MM.1S (cell line): ENCODE data around the gene TCOF1.

ENCODE experiments used
- DNase-seq: peaks from one replicate; pipeline ENCODE4 v3.0.0-alpha.2; 2015
- H2AFZ ChIP-seq: fragments of 300-600 bp; sonication (generic); 2 replicates; pipeline ENCODE4 v1.6.0; 2016; ENCODE audit warnings: antibody characterized with exemption, low read length
- H3F3A ChIP-seq: fragments of 300-600 bp; sonication (generic); 2 replicates; pipeline ENCODE4 v1.6.1; 2016; ENCODE audit warnings: mild to moderate bottlenecking, antibody characterized with exemption, low read length, moderate library complexity, mixed read lengths; ENCODE audit not compliant: insufficient read depth
- H3K27ac ChIP-seq: fragments of 300-600 bp; sonication (generic); 2 replicates; pipeline ENCODE4 v1.5.1; 2016; ENCODE audit warnings: mild to moderate bottlenecking, low read length
- H3K27me3 ChIP-seq: fragments of 300-600 bp; sonication (generic); replicated peaks from 2 replicates; pipeline ENCODE4 v1.6.0; 2016; ENCODE audit warnings: low read length; ENCODE audit not compliant: insufficient read depth
- H3K36me3 ChIP-seq: fragments of 300-600 bp; sonication (generic); replicated peaks from 2 replicates; pipeline ENCODE4 v1.6.1; 2016; ENCODE audit warnings: mild to moderate bottlenecking, low read length, mixed read lengths; ENCODE audit not compliant: insufficient read depth
- H3K4me1 ChIP-seq: fragments of 300-600 bp; sonication (generic); 2 replicates; pipeline ENCODE4 v1.6.1; 2016; ENCODE audit warnings: low read length, mixed read lengths
- H3K4me2 ChIP-seq: fragments of 300-600 bp; sonication (generic); 2 replicates; pipeline ENCODE4 v1.6.0; 2016; ENCODE audit warnings: low read depth, low read length
- H3K4me3 ChIP-seq: fragments of 300-600 bp; sonication (generic); 2 replicates; pipeline ENCODE4 v1.5.1; 2016; ENCODE audit warnings: low read length, mixed read lengths
- H3K79me2 ChIP-seq: fragments of 300-600 bp; sonication (generic); 2 replicates; pipeline ENCODE4 v1.6.1; 2016; ENCODE audit warnings: mixed run types, low read length, mixed read lengths
- H3K9ac ChIP-seq: fragments of 300-600 bp; sonication (generic); 2 replicates; pipeline ENCODE4 v1.6.1; 2016; ENCODE audit warnings: low read length, mixed read lengths
- H3K9me2 ChIP-seq: fragments of 300-600 bp; sonication (generic); replicated peaks from 2 replicates; pipeline ENCODE4 v1.6.1; 2016; ENCODE audit warnings: mild to moderate bottlenecking, low read length, mixed read lengths; ENCODE audit not compliant: insufficient read depth
- H3K9me3 ChIP-seq: fragments of 300-600 bp; sonication (generic); replicated peaks from 2 replicates; pipeline ENCODE4 v1.6.1; 2016; ENCODE audit warnings: mild to moderate bottlenecking, low read length, mixed read lengths; ENCODE audit not compliant: insufficient read depth
- H4K20me1 ChIP-seq: fragments of 300-600 bp; sonication (generic); 2 replicates; pipeline ENCODE4 v1.6.1; 2016; ENCODE audit warnings: mild to moderate bottlenecking, low read length, moderate library complexity, mixed read lengths; ENCODE audit not compliant: insufficient read depth
- CTCF ChIP-seq: fragments of 300-600 bp; sonication (generic); IDR thresholded peaks from 2 replicates; pipeline ENCODE4 v1.5.1; 2016; ENCODE audit warnings: antibody characterized with exemption, low read length, mixed read lengths
- EZH2 ChIP-seq: fragments of 300-600 bp; sonication (generic); optimal IDR thresholded peaks from 2 replicates; pipeline ENCODE3; 2017; ENCODE audit warnings: low read depth, mild to moderate bottlenecking, antibody characterized with exemption, low read length, mixed read lengths
- EZH2phosphoT487 ChIP-seq: fragments of 300-600 bp; sonication (generic); IDR thresholded peaks from 2 replicates; pipeline ENCODE4 v1.6.1; 2018; ENCODE audit warnings: antibody characterized with exemption, low read length

Gene TCOF1

GRCh38 chr5:150376799-150377771 is 19.6 kb downstream of the TCOF1 start:
- no peaks in the 10 kb centered on the region for H3K79me2 ChIP-seq
- H2AFZ ChIP-seq, result no peak overlapping the region
- H3K9me3 ChIP-seq, result no peaks in the 10 kb centered on the region
- H3K4me3 ChIP-seq, result no peak overlapping the region
- H3K4me2 ChIP-seq, result no peak overlapping the region
- H3K36me3 ChIP-seq, result peaks cover 13% of the 10 kb centered on the region
- H4K20me1 ChIP-seq, result no peaks in the 10 kb centered on the region
- no peak for DNase-seq
- H3K27me3 ChIP-seq, result no peaks in the 10 kb centered on the region
- H3F3A ChIP-seq, result no peaks in the 10 kb centered on the region
- H3K9ac ChIP-seq, result no peak overlapping the region
- H3K27ac ChIP-seq, result no peak overlapping the region
- H3K4me1 ChIP-seq, result no peaks in the 10 kb centered on the region
- no peak for TF ChIP-seq EZH2phosphoT487
- no peak for TF ChIP-seq CTCF
- TF ChIP-seq EZH2, result no peak
- no peaks in the 10 kb centered on the region for H3K9me2 ChIP-seq

DNA sequence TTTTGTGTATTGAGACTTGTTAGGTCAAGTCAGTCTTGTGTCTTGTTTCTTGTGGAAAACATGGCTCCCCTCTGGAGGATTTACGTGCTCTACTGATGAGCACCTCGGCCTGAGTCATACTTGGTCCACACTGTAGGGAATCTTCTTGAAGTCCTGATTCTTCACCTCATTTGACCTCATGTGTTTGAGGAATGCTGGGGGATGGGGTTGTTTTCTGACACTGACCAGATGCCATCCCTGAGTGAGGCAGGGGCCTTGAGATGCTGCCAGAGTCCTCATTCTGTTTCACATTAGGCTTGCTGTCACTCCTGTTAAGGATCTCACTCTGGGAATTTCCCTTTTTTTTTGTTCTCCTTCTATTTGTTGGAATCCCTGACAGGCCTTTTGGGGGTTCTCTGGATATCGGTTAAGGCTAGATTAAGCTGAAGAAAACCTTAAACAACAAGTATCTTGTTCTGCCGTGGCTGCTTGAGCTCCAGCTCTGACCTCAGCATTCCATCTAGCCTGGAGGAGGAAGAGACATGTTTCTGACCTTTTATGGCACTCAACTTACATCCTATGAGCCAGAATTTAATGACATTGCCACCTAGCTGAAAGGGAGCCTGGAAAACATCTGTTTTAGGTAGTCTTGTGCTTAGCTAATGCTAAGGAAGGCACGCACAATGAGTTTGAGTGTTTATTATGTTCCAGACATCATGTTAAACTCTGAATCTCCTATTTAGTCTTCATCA is 20.6 kb downstream of the TCOF1 start:
- Histone ChIP-seq H3K79me2 (no peaks in the 10 kb centered on the region), H3K27ac (no peak overlapping the region), H3F3A (no peaks in the 10 kb centered on the region), H4K20me1 (no peaks in the 10 kb centered on the region), H3K27me3 (no peaks in the 10 kb centered on the region), H3K4me3 (no peak overlapping the region), H3K36me3 (peaks cover 13% of the 10 kb centered on the region; the same call in 1 of the 2 replicates), H2AFZ (no peak overlapping the region), H3K4me2 (no peak overlapping the region), H3K9me2 (no peaks in the 10 kb centered on the region), H3K9me3 (no peaks in the 10 kb centered on the region), H3K9ac (no peak overlapping the region), H3K4me1 (no peaks in the 10 kb centered on the region)
- no peak for DNase-seq
- TF ChIP-seq CTCF (no peak), EZH2phosphoT487 (no peak), EZH2 (no peak)

- DNase-seq, result no peak
- Histone ChIP-seq H4K20me1 (no peaks in the 10 kb centered on the region), H3K4me2 (no peak overlapping the region), H3K36me3 (peaks cover 4% of the 10 kb centered on the region), H3K4me1 (no peaks in the 10 kb centered on the region), H2AFZ (no peak overlapping the region), H3K27ac (no peak overlapping the region), H3K9me2 (no peaks in the 10 kb centered on the region), H3K4me3 (no peak overlapping the region), H3K9ac (no peak overlapping the region), H3F3A (no peaks in the 10 kb centered on the region), H3K9me3 (no peaks in the 10 kb centered on the region), H3K27me3 (no peaks in the 10 kb centered on the region), H3K79me2 (no peaks in the 10 kb centered on the region)
- TF ChIP-seq EZH2, result no peak
These were observed 27.2 kb downstream of the TCOF1 start for GRCh38 chr5:150384701-150385100.
